HT1080 (cell line): Measurements from ENCODE around the gene SYTL1. TPM values are rescaled to one million over a fixed set of nuclear protein-coding genes. Genes with fewer than 3 reads are reported as not detected.

ENCODE experiments used
- DNase-seq: peaks from one replicate; pipeline ENCODE4 v3.0.0-alpha.2; 2015; ENCODE audit warnings: low read depth
- total RNA-seq: library from RNA; depleted of rRNA; stranded (reverse); fragments of >200 nt; shearing (Covaris generic); gene quantifications from 2 replicates; pipeline ENCODE4 v1.2.3, GENCODE V29; 2014

SYTL1 gene
- total RNA-seq, 1 experiment from 2014 or later, result 4.1 TPM

- no peak for DNase-seq
Measured at GRCh38 chr1:27363766-27364695, 22.2 kb downstream of the SYTL1 start.

- DNase-seq, result no peak
Measured at GRCh38 chr1:27364696-27365371, 23.0 kb downstream of the SYTL1 start.

DNA sequence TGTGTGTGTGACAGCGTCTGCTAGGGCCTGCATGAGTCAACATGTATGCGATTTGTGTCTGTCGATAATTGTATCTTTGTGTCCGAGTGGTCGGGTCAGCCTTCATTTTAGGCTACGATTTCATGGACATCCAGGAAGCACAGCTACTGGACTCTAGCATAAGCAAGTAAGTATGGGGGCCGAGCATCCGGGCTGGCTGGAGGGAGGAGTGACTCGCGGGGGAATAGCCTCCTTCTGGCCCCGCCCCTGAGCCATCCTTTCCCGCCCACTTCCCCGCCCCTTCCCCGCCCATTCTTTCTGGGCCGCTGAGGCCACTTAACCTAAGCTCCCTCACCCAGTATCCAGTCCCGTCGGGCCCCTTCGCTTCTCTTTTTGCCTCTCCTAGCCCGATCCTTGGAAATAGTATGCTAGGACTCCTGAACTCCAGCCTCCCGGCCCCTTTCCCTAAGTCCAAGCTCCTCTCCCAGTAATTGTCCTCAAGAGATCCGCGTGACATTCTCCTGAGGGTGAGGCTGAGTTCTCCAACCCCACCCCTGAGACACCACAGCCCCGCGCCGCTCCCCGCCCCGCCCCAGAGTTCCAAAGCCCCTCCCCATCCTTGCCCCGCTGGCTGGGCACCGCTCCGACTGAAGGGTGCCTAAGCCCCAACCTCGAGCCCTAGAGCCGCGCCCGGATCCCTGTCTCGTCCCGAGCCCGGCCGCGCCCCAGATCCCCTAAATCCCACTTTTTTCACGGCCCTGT, 23.7 kb downstream of the SYTL1 start:
- peak; percentile 82 for DNase-seq

DNA sequence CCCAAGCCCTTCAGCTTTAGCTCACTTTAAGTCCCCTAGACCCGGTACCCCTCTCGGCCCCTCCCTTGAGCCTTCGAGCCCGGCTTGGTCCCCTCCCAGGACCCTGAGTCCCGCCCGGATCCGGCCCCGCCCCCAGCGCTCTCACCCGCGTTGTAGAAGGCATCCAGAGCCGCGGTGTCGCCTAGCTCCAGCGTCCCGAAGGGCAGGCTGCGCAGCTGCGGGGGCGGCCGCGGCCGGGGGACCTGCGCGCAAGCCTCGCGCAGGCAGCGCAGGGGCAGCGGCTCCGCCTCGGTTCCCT, 24.2 kb downstream of the SYTL1 start:
- DNase-seq, result peak; percentile 70

DNA sequence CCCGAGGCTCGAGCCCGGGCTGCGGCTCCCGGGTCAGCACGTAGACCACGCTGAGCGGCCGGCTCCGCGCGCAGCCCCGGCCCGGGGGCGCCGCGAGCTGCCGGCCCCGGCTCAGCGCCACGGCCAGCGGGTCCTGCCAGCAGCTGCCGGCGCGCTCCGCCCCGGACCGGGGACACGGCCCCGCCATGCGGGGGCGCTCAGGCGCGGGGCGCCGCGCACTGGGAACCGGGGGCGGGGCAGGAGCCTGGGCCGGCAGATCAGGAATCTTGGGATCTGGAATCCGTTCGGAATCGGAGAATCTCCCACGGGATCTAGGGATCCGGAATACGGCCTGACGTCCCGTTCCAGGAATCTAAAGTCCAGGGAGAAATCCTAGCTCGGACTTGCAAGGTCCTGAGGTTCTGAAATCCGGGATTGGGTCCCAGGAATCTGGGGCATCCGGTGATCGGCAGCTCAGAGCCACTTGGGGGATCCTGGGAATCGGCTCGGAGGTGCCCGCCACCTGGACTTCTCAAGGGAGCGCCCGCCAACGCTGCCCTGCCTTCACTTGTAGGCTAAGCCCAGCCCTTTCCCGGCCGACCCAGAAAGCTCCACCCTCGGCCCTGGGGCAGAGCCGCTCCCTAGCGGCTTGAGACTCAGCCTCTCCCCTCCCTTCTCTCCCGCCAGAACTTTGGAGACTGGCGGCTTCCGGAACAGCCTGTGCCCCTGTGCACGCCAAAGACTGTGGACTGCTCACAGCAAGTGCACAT, 24.8 kb downstream of the SYTL1 start, which contains the start of gene MAP3K6:
Gene MAP3K6 (minus strand): TSS at position 551 of the 749 bp plus-strand sequence. CDS start 364 bp downstream, at position 187.
- DNase-seq, result peak; percentile 81

DNA sequence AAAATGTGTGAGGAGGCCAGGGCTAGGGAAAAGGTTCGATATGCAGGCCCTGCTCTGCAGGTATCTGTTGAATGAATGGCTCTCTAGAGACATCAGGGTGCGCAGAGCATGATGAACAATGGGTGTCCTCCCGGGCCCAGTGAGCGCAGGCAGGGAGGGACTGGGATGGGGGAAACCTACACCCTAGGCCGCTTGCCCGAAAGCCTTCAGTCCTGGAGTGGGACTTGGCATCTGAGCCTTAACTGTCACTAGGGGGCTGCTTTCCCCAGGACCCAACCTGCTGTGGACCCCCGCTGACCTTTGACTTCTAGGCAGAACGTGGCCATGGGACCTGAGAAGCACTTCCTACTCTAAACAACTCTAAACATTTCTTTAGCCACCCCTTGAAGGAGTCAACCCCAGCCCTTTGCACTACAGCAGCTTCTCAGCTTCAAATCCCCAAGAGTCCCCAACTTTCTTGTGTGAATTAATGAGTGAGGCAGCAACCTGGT, 25.4 kb downstream of the SYTL1 start:
- no peak for DNase-seq

- peak; percentile 36 for DNase-seq
Measured at GRCh38 chr1:27368869-27369582, 27.2 kb downstream of the SYTL1 start.

DNA sequence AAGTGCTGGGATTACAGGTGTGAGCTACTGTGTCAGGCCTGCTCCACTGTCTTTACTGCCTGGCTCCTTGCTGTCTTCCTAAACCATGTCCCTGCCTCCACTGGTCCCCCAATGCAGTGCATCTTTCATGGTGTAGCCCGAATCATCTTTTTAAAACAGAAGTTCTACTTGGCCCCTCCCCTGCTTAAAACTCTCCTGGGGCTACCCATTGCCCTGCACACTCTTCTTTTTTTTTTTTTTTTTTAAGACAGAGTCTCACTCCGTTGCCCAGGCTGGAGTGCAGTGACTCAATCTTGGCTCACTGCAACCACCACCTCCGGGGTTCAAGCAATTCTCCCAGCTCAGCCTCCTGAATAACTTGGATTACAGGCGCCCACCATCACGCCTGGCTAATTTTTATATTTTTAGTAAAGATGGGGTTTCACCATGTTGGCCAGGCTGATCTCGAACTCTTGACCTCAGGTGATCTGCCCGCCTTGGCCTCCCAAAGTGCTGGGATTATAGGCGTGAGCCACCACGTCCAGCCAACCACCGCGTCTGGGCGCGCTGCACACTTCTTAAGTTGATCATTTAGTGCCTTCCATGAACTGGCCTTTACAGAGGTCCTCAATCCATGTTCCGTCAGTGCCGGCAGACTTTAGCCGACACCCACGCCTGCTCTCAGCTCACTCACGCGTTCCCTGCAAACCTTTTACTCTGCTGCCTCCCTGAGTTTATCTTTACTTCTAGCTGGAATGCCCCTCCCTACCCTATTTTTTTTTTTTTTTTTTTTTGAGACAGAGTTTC, 30.4 kb downstream of the SYTL1 start:
- DNase-seq, result no peak

DNA sequence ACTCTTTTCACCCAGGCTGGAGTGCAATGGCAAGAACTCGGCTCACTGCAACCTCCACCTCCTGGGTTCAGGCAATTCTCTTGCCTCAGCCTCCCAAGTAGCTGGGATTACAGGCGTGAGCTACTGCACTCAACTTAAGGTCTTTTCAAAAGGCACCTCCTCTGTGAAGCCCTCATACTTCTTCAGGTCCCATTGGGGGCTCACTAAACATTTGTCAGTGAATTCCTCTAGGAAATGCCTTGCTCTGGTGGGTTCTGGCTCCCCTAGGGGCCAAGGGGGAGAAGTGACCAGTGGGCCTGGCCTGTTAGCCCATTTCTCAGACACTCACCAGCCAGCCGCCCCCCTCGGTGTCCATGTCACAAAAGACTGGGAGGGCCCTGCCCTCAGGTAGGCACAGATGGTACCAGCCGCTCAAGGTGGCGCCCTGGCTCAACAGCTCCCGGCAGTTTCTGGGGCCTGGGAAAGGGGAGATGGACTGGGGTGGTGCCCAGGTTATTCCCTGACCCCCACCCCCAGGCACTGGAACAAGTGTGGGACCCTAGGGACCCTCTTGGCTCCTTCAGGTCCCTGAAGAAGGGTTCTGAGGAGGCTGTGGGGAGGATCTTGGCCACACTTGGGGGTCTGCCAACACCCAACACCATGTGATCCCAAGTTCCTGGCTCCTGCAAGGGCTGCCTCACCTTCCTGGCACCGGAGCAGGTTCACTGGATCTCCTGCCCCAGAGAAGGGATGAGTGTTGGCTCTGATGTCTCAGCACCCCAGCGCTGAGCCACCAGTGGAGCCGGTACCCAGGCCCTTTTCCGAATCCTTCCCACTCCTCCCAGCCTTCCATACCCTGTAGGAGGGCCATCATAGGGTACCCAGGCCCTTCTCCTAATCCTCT, 31.2 kb downstream of the SYTL1 start:
- DNase-seq, result no peak

- DNase-seq, result no peak
Measured at GRCh38 chr1:27374362-27375086, 32.7 kb downstream of the SYTL1 start, which contains the start of gene FCN3. Gene FCN3 (minus strand): TSS chr1:27374824. CDS start chr1:27374818, 6 bp downstream.

DNA sequence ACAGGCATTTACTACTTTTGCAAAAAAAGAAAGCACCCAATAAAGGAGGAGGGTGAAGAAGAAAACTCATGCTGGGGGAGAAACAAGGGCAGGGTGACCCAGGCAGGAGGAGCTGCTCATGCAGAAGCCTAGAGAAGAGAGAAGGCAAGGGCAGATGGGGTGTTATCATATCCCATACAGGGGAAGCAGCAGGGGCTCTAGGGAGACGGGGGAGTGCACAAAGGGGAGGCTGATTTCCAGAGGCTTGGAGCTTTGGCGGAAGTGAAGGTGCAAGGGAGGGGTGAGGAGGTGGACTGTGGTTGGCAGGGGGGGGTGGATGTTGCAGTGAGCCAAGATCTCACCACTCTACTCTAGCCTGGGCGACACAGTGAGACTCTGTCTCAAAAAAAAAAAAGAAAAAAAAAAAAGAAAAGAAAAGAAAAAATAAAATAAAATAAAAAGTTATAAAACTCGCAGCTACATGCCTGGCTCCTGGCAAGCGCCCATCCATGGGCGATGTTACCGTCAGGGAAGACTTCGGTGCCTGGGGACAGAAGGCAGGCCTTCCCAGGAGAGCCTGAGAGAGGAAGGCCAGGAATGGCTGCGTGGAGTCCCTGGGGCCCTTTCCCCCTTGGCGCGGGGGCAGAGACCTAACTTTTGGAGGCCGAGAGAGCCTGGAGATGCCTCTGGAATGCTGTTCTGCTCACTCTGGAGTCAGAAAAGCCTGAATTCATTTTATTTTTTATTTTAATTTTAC, 36.1 kb downstream of the SYTL1 start:
- no peak for DNase-seq

GRCh38 chr1:27379564-27380122, 37.8 kb downstream of the SYTL1 start:
- no peak for DNase-seq

DNA sequence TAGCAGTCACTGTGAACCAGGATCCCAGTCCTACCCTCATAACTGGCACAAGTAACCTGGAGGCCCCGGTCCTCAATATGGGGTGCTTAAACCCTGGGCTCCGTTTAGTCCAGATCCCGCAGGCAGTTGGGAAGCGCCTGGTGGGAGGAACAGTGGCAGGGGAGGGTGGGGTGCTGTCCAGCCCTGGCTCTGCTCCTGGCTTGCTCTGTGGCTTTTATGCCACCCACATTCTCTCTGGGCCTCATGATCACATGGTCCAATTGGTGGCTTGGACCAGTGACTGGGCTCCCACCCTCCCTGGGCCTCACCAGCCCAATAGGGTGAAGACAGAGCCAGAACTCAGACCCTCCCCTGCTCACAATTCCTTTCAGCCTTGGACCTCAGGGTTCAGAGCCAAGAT, 38.4 kb downstream of the SYTL1 start:
- DNase-seq, result no peak

GRCh38 chr1:27380766-27381733, 39.2 kb downstream of the SYTL1 start:
- DNase-seq, result no peak

DNA sequence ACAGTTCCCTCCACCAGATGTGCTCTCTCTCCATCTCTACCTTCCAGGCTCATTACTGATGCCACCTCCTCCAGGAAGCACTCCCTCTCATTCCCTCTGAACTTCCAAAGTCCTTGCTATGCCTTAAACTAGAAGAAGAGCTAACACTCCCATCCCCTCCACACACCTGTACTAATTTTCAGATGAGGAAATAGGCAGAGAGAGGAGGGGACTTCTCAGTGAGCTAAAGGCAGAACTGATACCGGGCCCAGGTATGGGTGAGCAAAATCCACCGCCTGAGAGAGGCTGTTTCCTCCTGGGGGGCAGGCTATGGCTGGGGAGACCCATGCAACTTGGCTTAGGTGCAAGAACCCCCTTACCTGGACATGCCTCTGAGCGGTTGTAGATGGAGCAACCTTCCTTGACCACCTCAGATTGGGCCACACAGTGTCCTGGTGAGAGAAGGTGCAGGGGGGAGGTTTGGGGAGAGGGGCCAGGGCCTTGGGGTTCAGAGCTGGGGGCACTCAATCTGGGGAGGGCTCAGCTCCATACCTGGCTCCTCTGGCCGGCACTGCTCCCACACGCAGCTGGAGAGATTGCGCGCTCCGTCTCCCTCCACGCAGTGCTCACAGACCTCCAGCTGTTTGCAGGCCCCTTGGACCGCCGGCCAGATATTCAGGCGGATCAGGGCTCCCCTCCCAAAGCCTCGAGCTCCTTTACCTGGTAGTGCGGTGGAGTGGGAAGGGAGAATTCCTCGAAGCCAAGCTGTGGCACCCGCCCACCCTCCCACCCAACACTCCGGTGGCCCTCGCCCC, 40.3 kb downstream of the SYTL1 start:
- no peak for DNase-seq
